Kidney (tissue), 14 donors: ENCODE data around the gene WBP2. TPM values are rescaled to one million over a fixed set of nuclear protein-coding genes. Genes with fewer than 3 reads are reported as not detected.

ENCODE experiments used
- DNase-seq, 5 donors: peaks; one replicate each; pipeline ENCODE4 v3.0.0-alpha.2; 2013 to 2020
- FAIRE-seq: peaks from 2 replicates; lab custom pipeline; 2012; peaks lifted over from hg19 to GRCh38; lab: Jason Lieb, UNC
- H3K27ac ChIP-seq, 2 donors: one replicate each; pipeline ENCODE4 v1.7.0; 2013; ENCODE audit warnings: low read depth in 2 of 2, low read length in 2 of 2, inconsistent platforms in 1 of 2
- H3K27me3 ChIP-seq: one replicate; pipeline ENCODE4 v1.7.1; 2013; ENCODE audit warnings: low read length, inconsistent platforms; ENCODE audit not compliant: control insufficient read depth, insufficient read depth
- H3K36me3 ChIP-seq, 3 donors: one replicate each; pipeline versions ENCODE4 v1.7.0 to v1.7.1; 2013; ENCODE audit warnings: low read length in 3 of 3, control low read depth in 1 of 3, inconsistent platforms in 1 of 3; ENCODE audit not compliant: insufficient read depth in 3 of 3, control insufficient read depth in 2 of 3
- H3K4me1 ChIP-seq, 3 donors: one replicate each; pipeline versions ENCODE4 v1.7.0 to v1.7.1; 2013; ENCODE audit warnings: low read length in 3 of 3, inconsistent platforms in 1 of 3, low read depth in 1 of 3; ENCODE audit not compliant: control insufficient read depth in 2 of 3, insufficient read depth in 2 of 3
- H3K4me3 ChIP-seq, 3 donors: one replicate each; pipeline versions ENCODE4 v1.7.0 to v1.8.1; 2013; ENCODE audit warnings: low read length in 3 of 3, control low read depth in 1 of 3, inconsistent platforms in 1 of 3
- H3K9ac ChIP-seq, 3 donors: one replicate each; pipeline versions ENCODE4 v1.7.0 to v1.7.1; 2013; ENCODE audit warnings: low read length in 3 of 3, control low read depth in 1 of 3, inconsistent platforms in 1 of 3
- H3K9me3 ChIP-seq, 3 donors: one replicate each; pipeline versions ENCODE4 v1.7.0 to v1.7.1; 2013; ENCODE audit warnings: low read length in 3 of 3, control low read depth in 1 of 3, inconsistent platforms in 1 of 3; ENCODE audit not compliant: control insufficient read depth in 2 of 3, insufficient read depth in 1 of 3
- CTCF ChIP-seq: IDR thresholded peaks from 3 replicates; pipeline ENCODE4 v1.5.1; 2012; ENCODE audit warnings: mild to moderate bottlenecking, moderate library complexity, borderline replicate concordance; ENCODE audit not compliant: insufficient read depth; ENCODE audit errors: extremely low read depth
- intact Hi-C: fragments of 100-400 bp; cut with DNase I; formaldehyde crosslinking; loops from one replicate; pipeline ENCODE4 v1.11.1; 2022
- polyA plus RNA-seq: library from polyadenylated mRNA; stranded (reverse); fragments of 350-450 nt; fragmentation: Illumina TruSeq; extraction: RNeasy Lipid Tissue Mini Kit (QIAGEN cat#74804); gene quantifications from one replicate; pipeline ENCODE4 v1.2.3, GENCODE V29; 2014; ENCODE audit warnings: low read depth, low replicate concordance; ENCODE audit not compliant: insufficient read depth
- total RNA-seq: library from RNA; stranded (reverse); fragmentation: NEBNext Ultra II Directional; extraction: Animal tissue kit (Norgen Biotek cat#: 25700); gene quantifications from one replicate; pipeline ENCODE4 v1.2.1, GENCODE V29; 2021
- donor health status: control.
- donor health status: control.
- donor health status: control.
- donor health status: control.
- donor health status: control.
- donor health status: DM: yes; HTN: yes; CAD: no.
- donor health status: Normal renal cell carcinoma (clear cell type).

WBP2 gene
- total and polyA plus RNA-seq, 2 donors from 2014 or later = 135 to 151 TPM

DNA sequence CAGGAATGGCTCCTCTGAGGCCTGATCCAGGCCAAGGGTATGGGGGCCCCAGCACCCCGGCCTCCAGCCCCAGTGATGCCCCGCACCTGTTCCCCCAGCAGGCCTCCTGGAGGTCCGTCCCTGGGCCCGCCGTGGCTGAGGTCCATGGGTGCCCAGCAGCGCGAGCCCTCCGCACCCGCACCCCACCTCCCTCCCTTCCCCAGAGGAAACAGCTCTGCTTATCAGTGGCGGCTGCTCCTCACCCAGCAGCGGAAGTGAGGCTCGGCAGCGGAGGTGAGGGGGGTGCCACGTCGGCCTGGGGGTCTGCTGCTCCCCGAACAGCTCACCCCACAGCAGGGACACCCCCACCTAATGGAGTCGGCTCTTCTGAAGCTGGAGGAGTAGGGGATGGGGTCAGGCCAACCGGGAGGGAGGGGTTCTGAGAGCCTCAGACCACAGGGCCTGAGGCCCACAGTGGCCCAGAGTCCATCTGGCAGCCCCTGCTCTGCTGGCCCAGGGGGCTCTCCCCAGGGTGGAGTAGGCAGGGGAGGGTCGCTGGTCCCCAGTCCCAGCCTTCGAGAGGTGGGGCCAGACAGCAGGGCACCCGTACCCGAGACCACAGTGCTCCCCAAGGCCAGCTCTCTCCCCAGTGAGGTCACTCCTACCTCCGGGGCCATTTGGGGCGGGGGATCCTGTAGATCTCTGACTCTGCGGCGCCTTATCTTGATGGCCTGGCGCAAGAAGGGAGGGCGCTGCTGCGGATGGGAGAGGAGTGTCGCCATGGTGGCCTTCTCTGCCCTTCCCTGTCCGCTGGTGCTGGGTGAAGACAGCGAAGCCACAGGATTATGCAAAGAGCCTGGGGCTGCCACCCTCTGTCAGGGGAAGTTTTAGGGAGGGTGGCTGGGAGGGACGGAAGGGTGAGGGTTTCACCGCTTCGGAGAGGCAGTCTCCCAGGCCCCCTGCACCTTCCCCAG, 11.3 kb downstream of the WBP2 start, which contains the start of gene UNC13D:
TSS of gene UNC13D (minus strand) at position 828 of the 953 bp plus-strand sequence. CDS start at position 761, 67 bp downstream.
- intact Hi-C loops = no loop called here
- peak within 1 kb of the TSS; percentile 82 to 86 for H3K27ac ChIP-seq
- H3K4me1 ChIP-seq = peaks cover 0 to 31% (median 13%) of the 10 kb centered on the region in 3 donors
- TF ChIP-seq CTCF = no peak
- H3K27me3 ChIP-seq = no peaks in the 10 kb centered on the region
- no peaks in the 10 kb centered on the region for H3K9me3 ChIP-seq
- H3K36me3 ChIP-seq = peaks cover 3 to 28% (median 21%) of the 10 kb centered on the region in 3 donors
- FAIRE-seq = no peak
- H3K4me3 ChIP-seq = no peak within 1 kb of the TSS
- H3K9ac ChIP-seq = peak within 1 kb of the TSS in 2 of 3 donors; percentile 24 to 69
- peak in 1 of 5 donors; percentile 86 for DNase-seq

DNA sequence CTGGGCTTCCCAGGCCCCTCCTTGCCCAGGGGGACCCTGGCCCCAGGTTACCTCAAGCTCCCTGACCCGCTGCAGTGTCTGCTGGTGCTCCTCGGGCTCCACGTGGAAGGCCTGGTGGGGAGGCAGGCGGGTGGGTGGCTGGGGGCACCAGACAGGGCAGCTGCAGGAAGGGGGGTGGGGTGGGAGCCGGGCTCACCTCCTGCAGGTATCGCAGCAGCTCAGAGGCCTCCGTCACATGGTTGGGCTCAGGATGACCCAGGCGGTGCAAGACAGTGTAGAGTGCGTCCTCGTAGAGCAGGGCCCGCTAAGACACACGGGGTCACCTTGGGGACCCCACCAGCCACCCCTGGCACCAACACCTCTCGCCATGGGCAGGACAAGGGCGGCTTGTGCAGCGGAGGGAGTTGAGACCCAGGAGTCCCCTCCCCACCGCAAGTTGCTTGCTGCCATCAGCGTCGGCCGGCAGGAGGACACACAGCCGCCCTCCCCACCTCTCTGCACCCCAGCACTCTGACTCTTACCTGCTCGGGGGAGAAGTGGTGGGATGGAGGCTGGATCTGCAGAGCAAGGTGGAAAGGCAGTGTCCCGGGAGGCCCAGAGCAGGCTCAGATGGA, 12.1 kb downstream of the WBP2 start:
- Histone ChIP-seq H3K4me3 (no peak overlapping the region), H3K4me1 (peaks cover 0 to 23% (median 9%) of the 10 kb centered on the region in 3 donors), H3K27me3 (no peaks in the 10 kb centered on the region), H3K36me3 (peaks cover under 1 to 21% (median 15%) of the 10 kb centered on the region in 3 donors), H3K27ac (no peak overlapping the region), H3K9ac (no peak overlapping the region), H3K9me3 (no peaks in the 10 kb centered on the region)
- FAIRE-seq (no peak), DNase-seq (no peak)
- intact Hi-C loops = no loop called here
- TF ChIP-seq CTCF = no peak

DNA sequence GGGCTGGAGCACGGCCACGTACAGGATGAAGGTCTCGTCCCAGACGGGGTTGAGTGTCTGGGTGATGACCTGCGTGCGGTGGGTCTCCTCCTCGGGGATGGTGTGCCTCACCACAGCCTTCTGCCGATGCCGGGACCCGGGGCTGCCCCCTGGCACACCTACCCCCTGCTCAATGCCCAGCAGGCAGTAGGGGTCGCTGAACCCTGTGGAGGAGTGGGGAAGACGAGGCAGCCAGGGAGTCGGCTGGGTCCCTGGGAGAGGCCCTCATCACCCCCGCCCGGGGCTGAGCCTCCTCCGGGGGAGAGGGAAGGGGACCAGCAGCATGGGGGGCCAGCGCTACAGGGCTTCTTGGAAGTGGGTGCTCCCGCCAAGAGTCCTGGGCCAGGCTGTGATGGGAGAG, 12.7 kb downstream of the WBP2 start:
- no peak overlapping the region for H3K9ac ChIP-seq
- H3K36me3 ChIP-seq = peaks cover 0 to 14% (median 9%) of the 10 kb centered on the region in 3 donors
- no peak overlapping the region for H3K27ac ChIP-seq
- intact Hi-C loops = no loop called here
- H3K27me3 ChIP-seq = no peaks in the 10 kb centered on the region
- H3K4me1 ChIP-seq = peaks cover 0 to 20% (median 9%) of the 10 kb centered on the region in 3 donors
- TF ChIP-seq CTCF = no peak
- FAIRE-seq (no peak), DNase-seq (no peak)
- H3K9me3 ChIP-seq = no peaks in the 10 kb centered on the region
- no peak overlapping the region for H3K4me3 ChIP-seq
